HG03439 (cell line): ENCODE results near the gene MYO1C.
"Not testable (repeated sequence)": the region's sequence is repeated elsewhere in the genome, so short reads cannot be mapped to it uniquely, and the experiment has no call there.

Experiments used
- ATAC-seq: cut with Tn5 transposase; IDR thresholded peaks from one replicate; pipeline ENCODE4 v1.9.1; 2021; ENCODE audit warnings: mild to moderate bottlenecking, moderate library complexity; ENCODE audit not compliant: unreplicated experiment

The MYO1C gene

GRCh38 chr17:1467258-1467657, 25.2 kb downstream of the MYO1C start:
- no peak for ATAC-seq

GRCh38 chr17:1464186-1464585, 28.3 kb downstream of the MYO1C start:
- no peak for ATAC-seq

- no peak for ATAC-seq
Measured at GRCh38 chr17:1462164-1463112, 30.0 kb downstream of the MYO1C start.

GRCh38 chr17:1461198-1461944, 31.1 kb downstream of the MYO1C start:
- no peak for ATAC-seq

- ATAC-seq = no peak
Measured at GRCh38 chr17:1460233-1460632, 32.3 kb downstream of the MYO1C start.

- ATAC-seq = peak; percentile 80
Measured at GRCh38 chr17:1455797-1456599, 36.5 kb downstream of the MYO1C start, which contains the start of gene CRK. Gene CRK, minus strand, starts transcription at chr17:1456232. Its CDS starts 115 bp downstream, at chr17:1456117.

GRCh38 chr17:1455291-1455796, 37.1 kb downstream of the MYO1C start:
- ATAC-seq = peak; percentile 36

GRCh38 chr17:1454541-1454940, 37.9 kb downstream of the MYO1C start:
- ATAC-seq = no peak

GRCh38 chr17:1453694-1454093, 38.8 kb downstream of the MYO1C start:
- not testable (repeated sequence) for ATAC-seq

- ATAC-seq = no peak
Measured at GRCh38 chr17:1452836-1453235, 39.6 kb downstream of the MYO1C start.

- ATAC-seq = not testable (repeated sequence)
Measured at GRCh38 chr17:1450261-1450660, 42.2 kb downstream of the MYO1C start.

- ATAC-seq = no peak
Measured at GRCh38 chr17:1449412-1449967, 43.0 kb downstream of the MYO1C start.

- no peak for ATAC-seq
Measured at GRCh38 chr17:1447052-1447451, 45.4 kb downstream of the MYO1C start.

GRCh38 chr17:1446201-1446600, 46.3 kb downstream of the MYO1C start:
- ATAC-seq = no peak

- not testable (repeated sequence) for ATAC-seq
Measured at GRCh38 chr17:1445695-1446094, 46.8 kb downstream of the MYO1C start.

- ATAC-seq = not testable (repeated sequence)
Measured at GRCh38 chr17:1442721-1443120, 49.8 kb downstream of the MYO1C start.

GRCh38 chr17:1442187-1442586, 50.3 kb downstream of the MYO1C start:
- ATAC-seq = no peak

- ATAC-seq = no peak
Measured at GRCh38 chr17:1440921-1441320, 51.6 kb downstream of the MYO1C start.

GRCh38 chr17:1438593-1439083, 53.8 kb downstream of the MYO1C start:
- ATAC-seq = no peak

- ATAC-seq = no peak
Measured at GRCh38 chr17:1435326-1435725, 57.2 kb downstream of the MYO1C start.
